HG03045 (cell line): Measurements from ENCODE around the gene ZBTB43.
"Not testable (repeated sequence)": the region's sequence is repeated elsewhere in the genome, so short reads cannot be mapped to it uniquely, and the experiment has no call there.

Experiments used
- ATAC-seq: cut with Tn5 transposase; IDR thresholded peaks from one replicate; pipeline ENCODE4 v1.9.1; 2021; ENCODE audit warnings: mild to moderate bottlenecking, moderate library complexity; ENCODE audit not compliant: unreplicated experiment

The ZBTB43 gene

GRCh38 chr9:126788634-126789349 lies 16.0 kb upstream of the ZBTB43 start:
- no peak for ATAC-seq

GRCh38 chr9:126790561-126790960 lies 14.3 kb upstream of the ZBTB43 start:
- no peak for ATAC-seq

GRCh38 chr9:126791406-126792230 lies 13.2 kb upstream of the ZBTB43 start:
- no peak for ATAC-seq

- ATAC-seq, result no peak
Measured at GRCh38 chr9:126793686-126794417, 11.0 kb upstream of the ZBTB43 start.

- ATAC-seq, result no peak
Measured at GRCh38 chr9:126794441-126794840, 10.4 kb upstream of the ZBTB43 start.

- no peak for ATAC-seq
Measured at GRCh38 chr9:126796758-126797157, 8.1 kb upstream of the ZBTB43 start.

GRCh38 chr9:126797903-126798302 lies 6.9 kb upstream of the ZBTB43 start:
- no peak for ATAC-seq

GRCh38 chr9:126799034-126799433 lies 5.8 kb upstream of the ZBTB43 start:
- ATAC-seq, result no peak

- no peak for ATAC-seq
Measured at GRCh38 chr9:126802318-126803059, 2.4 kb upstream of the ZBTB43 start.

- no peak for ATAC-seq
Measured at GRCh38 chr9:126804198-126804695, 593 bp upstream of the ZBTB43 start.

- peak; percentile 62 for ATAC-seq
Measured at GRCh38 chr9:126805554-126806262, 868 bp downstream of the ZBTB43 start.

- no peak for ATAC-seq
Measured at GRCh38 chr9:126806336-126806735, 1.5 kb downstream of the ZBTB43 start.

- ATAC-seq, result no peak
Measured at GRCh38 chr9:126809068-126809467, 4.2 kb downstream of the ZBTB43 start.

- ATAC-seq, result not testable (repeated sequence)
Measured at GRCh38 chr9:126810221-126810620, 5.4 kb downstream of the ZBTB43 start.

- ATAC-seq, result no peak
Measured at GRCh38 chr9:126813072-126813471, 8.2 kb downstream of the ZBTB43 start.

- no peak for ATAC-seq
Measured at GRCh38 chr9:126814091-126814490, 9.3 kb downstream of the ZBTB43 start.

GRCh38 chr9:126817615-126818014 lies 12.8 kb downstream of the ZBTB43 start:
- not testable (repeated sequence) for ATAC-seq

- ATAC-seq, result no peak
Measured at GRCh38 chr9:126818482-126818881, 13.6 kb downstream of the ZBTB43 start.

GRCh38 chr9:126819482-126819881 lies 14.6 kb downstream of the ZBTB43 start:
- ATAC-seq, result no peak

GRCh38 chr9:126822278-126822677 lies 17.4 kb downstream of the ZBTB43 start:
- ATAC-seq, result no peak
